Skin epidermis (tissue), 12 donors: ENCODE measurements around the gene RUNX1.

ENCODE experiments used
- H3K27ac ChIP-seq, 21 experiments: fragments of 200-600 bp; sonication (generic) in 11 of 21; one replicate each; pipeline ENCODE4 v1.5.0; 2020; ENCODE audit warnings: mild to moderate bottlenecking in 3 of 21, inconsistent platforms in 2 of 21, moderate library complexity in 2 of 21
- H3K4me3 ChIP-seq, 7 experiments: fragments of 200-600 bp; sonication (generic) in 2 of 7; one replicate each; pipeline ENCODE4 v1.5.0; 2020; ENCODE audit warnings: inconsistent platforms in 2 of 7, mild to moderate bottlenecking in 2 of 7, moderate library complexity in 1 of 7

Gene RUNX1

DNA sequence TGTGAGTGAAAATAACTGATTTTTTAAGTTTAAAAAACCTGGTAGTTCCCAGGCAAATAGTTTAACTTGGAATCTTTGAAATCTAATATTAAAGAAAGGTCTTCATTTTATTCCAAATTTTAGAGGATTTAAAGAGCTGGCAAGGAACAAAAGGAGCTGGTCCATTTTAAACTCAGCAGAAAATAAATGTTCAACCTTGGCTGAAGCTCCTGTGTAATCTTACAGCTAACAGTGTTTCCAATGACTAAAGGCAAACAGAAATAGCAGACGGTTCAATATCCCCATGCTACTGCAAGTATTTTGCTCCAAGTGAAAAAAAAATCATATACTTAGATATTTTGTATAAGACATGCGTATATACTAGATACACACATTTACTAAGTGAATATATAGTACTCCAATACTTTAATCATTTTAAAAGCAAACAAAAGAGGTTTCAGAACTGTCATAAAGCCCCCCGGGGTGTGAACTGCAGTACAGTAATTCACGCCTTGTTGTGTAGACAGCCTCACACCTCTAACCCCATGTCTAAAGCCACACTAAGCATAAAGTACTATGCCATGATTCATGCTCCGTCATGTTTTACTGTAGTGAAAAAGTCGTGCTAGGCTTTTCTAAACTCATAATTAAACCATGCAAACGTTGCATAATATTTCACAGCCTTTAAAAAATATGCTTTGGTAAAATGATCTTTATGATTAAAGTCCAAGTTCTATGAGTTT, 248.1 kb downstream of the RUNX1 start:
- Histone ChIP-seq H3K27ac (peak overlapping the region in 8 of 21 experiments; percentile 1 to 73 (median 34)), H3K4me3 (no peak overlapping the region)

DNA sequence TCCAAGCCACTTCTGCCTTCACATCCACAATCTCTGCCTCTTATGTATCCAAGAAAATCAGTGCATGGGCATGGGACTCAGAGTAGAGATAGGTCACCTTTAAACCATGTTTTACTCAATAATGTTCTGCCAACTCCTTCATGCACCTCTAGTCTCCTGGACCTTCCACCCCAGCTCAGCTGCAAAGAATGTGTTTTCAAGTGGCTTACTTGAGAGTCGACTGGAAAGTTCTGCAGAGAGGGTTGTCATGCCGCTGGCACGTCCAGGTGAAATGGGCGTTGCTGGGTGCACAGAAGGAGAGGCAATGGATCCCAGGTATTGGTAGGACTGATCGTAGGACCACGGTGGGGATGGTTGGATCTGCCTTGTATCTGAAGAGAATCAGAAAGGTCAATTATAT, 250.0 kb downstream of the RUNX1 start:
- H3K27ac ChIP-seq, result peak overlapping the region in 1 of 21 experiments; percentile 35
- no peak overlapping the region for H3K4me3 ChIP-seq

DNA sequence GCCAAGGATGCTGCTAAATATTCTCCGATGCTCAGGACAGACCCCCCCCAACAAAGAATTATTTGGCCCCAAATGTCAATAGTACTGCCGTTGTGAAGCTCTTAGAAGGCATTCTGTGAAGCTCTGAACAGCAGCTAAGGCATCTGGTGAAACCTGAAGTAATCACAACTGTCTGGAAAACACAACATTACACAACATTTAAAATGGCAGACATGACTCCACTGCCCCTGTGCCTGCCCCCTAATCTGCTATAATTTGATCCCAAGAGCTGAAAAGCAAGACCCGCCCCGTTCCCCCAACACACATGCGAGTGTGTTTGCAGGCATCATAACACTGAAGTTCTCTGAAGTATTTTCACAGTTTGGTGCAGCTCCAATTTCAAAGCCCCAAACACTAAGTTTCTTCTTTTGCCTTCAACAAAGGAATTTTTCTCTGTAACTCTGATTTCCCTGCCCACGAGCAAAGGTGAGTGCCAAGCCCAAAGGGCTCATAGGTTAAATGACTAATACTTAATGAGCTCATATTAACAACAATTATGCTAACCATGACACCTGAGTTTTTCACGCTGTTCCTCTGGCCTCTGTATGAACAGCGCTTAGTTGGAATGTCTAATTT, 251.1 kb downstream of the RUNX1 start:
- no peak overlapping the region for H3K4me3 ChIP-seq
- peak overlapping the region in 6 of 21 experiments; percentile 2 to 83 (median 58) for H3K27ac ChIP-seq

DNA sequence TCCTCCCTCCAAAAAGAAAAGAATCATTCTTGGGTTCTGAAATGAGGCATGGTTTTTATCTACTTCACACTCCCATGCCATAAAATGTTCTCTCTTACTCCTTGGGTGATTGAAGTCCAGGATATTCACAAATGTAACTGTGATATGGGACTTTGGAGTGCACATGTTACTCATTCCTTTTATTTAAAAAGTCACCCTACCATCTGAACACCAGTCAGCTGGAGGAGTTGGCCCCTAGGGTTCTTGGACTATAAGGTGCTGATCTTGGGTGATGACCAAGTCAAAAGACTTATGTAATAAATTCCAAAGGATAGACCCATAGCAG, 251.9 kb downstream of the RUNX1 start:
- H3K4me3 ChIP-seq, result no peak overlapping the region
- peak overlapping the region in 11 of 21 experiments; percentile 2 to 83 (median 65) for H3K27ac ChIP-seq

DNA sequence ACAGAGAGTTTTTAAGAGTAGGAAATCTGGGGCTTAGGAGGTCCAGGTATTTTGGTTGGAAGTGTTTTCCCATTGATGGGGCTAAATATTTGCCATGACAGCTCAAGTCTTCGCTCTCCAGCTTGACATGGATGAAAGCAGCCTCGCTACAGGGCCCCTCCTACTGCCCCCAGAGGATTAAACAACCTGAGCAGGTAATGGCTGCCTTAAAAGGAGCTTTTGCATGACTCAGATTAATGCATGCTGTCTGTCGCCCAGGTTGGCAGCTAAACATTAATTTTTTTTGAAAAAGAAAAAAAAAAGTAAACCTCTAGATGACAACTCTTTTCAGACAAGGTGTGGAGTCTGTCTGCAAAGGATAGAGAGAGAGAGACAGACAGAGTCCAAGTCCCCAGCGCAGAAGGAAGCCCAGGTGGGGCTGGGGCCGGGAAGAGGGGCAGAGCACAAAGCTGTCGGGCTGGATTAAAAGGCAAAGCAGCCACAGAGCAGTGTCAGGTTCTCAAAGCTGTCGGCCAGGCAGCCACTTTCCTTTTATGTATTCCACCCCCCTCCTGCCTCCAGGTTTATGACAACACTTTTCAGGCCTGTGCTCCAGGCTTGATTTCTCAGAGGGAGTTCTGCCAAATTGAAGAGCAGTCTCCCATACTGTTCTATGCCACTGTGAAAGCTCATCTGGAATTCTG, 252.4 kb downstream of the RUNX1 start:
- Histone ChIP-seq H3K27ac (peak overlapping the region in 15 of 21 experiments; percentile 10 to 83 (median 52)), H3K4me3 (no peak overlapping the region)

DNA sequence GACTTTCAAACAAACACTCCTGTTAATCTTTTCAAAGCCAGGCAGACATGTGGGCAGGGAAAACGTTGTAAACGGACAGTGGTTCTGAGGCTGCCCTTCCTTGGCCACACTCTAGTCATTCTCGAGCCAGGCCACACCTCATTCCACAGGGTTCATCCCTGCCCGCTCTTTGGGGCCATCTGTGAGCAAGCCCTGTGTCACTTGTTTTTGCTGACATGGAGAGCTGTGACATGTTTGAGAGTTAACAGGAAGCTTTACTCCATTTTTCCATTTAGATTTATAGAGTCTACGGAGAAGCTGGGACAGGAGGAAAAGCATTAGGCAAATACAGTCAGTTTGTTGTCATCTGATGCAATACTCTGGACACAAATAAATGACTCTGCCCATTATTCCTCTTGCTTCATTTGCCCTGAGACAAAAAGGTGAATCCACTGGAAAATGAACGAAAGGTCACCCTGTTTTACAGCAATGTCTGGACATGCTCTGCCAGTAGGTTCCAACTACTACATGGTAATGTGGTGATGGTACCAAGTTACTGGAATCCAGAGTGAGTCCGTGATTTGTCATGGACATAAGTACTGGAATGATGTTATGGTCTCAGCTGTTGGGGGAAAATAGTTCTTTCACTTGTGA, 253.4 kb downstream of the RUNX1 start:
- Histone ChIP-seq H3K27ac (peak overlapping the region in 14 of 21 experiments; percentile 10 to 83 (median 50)), H3K4me3 (no peak overlapping the region)

DNA sequence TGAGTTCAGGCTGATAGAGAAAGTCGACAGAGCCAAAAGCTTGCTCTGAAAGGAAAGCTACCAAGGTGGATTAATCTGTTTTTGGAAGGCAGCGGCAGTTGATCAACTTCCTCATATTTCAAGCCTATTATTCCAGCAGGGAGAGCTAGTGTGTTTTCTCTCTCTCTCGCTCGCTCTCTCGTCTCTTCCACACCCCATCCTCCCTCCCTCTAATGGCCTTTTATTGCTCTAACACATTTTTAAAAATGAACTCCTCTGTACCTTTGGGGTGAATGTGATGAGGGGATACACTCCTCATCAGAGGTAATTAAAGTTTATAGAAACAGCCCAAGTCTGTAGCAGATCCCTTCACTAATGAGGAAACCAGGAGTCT, 253.9 kb downstream of the RUNX1 start:
- Histone ChIP-seq H3K4me3 (no peak overlapping the region), H3K27ac (peak overlapping the region in 13 of 21 experiments; percentile 10 to 83 (median 52))

DNA sequence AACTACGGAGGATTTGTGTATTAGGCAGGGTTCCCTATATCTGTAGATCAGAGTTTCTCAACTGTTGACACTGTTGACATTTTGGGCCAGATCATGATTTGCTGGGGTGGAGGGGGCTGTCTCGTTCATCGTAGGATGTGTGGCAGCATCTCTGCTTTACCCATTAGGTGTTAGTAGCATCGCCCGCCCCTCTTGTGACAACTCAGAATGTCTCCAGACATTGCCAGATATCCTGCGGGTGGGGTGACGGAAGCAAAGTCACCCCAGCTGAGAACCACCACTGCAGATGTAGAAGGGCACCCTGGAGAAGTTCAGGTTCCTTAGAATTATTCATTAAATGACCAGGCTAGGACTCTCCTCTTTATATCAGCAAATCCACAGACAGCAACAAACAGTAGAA, 254.4 kb downstream of the RUNX1 start:
- Histone ChIP-seq H3K4me3 (no peak overlapping the region), H3K27ac (peak overlapping the region in 12 of 21 experiments; percentile 10 to 83 (median 58))

DNA sequence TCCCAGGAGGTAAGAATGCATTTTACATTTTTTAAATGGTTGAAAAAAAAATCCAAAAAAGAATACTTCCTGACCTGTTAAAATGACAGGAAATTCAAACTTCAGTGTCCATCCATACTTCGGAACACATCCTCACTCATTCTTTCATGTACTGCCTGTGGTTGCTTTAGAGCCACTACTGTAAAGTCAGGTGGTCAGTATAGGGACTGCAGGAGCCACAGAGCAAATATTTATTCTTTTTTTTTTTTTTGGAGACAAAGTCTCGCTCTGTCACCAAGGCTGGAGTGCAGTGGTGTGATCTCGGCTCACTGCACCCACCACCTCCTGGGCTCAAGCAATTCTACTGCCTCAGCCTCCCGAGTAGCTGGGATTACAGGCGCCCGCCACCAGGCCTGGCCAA, 255.6 kb downstream of the RUNX1 start:
- Histone ChIP-seq H3K4me3 (no peak overlapping the region), H3K27ac (peak overlapping the region in 1 of 21 experiments; percentile 6)

DNA sequence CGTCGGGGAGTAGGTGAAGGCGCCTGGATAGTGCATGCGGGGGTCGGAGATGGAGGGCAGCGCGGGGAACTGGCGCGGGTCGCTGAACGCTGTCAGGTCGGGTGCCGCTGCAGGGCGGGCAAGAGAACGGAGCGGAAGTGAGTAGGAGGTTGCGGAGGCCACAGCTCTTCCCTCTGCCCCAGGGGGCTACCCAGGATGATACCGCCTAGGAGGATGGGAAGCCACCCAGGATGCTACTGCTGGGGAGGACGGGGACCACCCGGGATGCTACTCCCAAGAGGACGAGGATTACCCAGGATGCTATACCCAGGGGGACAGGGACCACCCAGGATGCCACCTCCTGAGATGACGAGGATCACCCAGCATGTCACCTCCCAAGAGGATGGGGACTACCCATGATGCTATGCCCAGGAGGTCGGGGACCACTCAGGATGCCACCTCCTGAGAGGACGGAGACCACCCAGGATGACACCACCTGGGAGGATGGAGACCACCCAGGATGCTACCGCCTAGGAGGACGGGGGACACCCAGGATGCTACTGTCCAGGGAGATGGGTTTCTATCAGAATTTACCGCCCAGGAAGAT, 256.5 kb downstream of the RUNX1 start:
- Histone ChIP-seq H3K4me3 (no peak overlapping the region), H3K27ac (peak overlapping the region in 1 of 21 experiments; percentile 20)

DNA sequence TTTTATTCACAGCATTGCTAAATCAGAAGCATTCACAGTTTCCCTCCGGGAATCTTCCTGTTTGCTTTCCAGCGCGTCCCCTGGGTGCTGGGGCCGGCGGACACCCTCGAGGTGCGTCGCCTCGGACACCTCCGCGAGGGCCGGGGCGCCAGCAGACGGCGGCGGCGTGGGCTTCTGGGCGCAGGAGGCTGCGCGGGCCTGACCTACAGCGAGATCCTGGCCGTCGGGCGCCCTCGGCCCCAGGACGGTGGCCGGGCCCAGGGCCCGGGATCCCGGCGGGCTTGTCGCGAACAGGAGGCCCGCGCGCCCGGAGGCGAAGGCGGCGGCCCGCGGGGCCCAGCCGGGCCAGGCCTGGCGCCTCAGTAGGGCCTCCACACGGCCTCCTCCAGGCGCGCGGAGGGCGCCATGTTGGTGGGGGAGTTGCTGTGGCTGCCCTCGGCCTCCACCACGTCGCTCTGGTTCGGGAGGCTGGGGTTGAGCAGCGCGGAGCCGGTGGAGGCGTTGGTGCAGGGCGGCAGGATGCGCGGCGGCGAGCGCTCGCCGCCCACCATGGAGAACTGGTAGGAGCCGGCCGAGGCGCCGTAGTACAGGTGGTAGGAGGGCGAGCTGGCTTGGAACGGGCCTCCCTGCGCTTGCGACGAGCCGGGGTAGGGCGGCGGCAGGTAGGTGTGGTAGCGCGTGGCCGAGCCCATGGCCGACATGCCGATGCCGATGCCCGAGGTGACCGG, 257.2 kb downstream of the RUNX1 start:
- Histone ChIP-seq H3K27ac (no peak overlapping the region), H3K4me3 (no peak overlapping the region)

DNA sequence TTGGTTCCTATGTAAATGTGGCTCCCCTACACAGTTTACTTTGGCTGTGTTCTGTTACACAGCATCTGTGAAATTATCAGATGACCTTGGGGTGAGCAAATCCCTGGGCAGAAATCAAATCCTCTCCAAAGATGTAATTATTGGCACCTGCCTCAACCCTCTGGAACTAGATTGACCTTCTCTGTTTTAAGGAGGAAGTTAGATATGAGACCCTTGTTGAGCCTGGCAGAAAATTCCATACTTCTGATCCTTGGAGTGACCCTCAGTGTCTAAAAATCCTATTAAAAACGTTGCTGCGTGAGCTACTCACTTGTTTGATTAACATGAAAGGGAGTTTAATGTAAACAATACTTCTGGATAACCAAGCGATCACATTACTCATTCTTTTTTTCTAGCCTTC, 258.3 kb downstream of the RUNX1 start:
- Histone ChIP-seq H3K27ac (no peak overlapping the region), H3K4me3 (no peak overlapping the region)

DNA sequence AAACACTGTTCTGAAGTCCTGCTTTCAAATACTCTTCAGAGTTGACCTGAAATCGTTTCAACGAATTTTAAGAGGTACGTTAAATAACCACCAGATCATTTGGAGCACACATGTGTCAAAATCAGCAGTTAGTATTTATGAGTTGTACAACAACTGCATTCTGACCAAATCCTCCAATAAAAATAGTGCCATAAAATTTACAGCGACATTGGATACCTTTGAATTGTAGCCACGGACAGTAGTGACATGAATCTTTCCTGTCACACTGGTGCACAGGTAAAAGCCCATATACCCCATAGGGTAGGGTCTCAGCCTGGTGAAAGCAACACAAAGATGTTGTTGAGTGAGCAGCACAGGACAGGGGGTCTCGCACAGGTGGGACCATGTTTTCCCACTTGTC, 258.8 kb downstream of the RUNX1 start:
- Histone ChIP-seq H3K4me3 (no peak overlapping the region), H3K27ac (no peak overlapping the region)

DNA sequence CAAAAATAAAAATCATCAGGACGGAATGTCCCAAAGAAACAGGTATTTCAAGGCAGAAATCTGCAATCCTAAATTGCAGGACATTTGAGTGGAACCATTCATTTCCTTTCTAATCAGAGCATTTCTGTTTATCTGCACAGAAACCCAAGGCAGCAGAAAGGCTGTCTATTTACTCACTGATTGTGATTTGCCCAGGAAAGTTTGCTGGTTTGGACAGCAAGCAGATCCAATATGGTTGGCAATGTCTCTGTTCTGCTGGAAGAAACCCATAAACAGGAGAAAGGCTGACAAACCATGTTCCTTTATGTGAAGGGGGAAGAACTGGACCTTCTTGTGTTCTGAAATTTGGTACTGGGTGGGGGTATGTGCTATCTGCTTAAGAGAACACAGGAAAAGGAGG, 260.2 kb downstream of the RUNX1 start:
- no peak overlapping the region for H3K27ac ChIP-seq
- no peak overlapping the region for H3K4me3 ChIP-seq

DNA sequence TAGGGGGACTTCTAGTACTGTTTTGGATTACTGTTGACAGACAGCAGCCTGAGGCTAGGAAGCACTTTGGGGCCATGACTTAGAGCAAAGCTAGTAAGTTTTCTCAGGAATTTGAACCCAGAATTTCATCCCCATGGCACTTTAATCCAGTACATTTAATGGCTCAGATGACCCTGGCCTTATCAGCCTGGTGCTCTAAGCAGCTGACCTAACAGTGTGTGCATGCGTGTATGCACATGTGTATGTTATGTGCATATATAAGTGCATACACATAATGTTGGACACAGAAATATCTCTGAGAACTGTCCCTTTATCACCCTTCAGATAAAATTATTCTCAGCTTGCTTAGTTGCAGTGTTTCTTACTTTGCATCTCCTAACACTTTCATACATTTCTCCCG, 265.3 kb downstream of the RUNX1 start:
- Histone ChIP-seq H3K27ac (no peak overlapping the region), H3K4me3 (no peak overlapping the region)

DNA sequence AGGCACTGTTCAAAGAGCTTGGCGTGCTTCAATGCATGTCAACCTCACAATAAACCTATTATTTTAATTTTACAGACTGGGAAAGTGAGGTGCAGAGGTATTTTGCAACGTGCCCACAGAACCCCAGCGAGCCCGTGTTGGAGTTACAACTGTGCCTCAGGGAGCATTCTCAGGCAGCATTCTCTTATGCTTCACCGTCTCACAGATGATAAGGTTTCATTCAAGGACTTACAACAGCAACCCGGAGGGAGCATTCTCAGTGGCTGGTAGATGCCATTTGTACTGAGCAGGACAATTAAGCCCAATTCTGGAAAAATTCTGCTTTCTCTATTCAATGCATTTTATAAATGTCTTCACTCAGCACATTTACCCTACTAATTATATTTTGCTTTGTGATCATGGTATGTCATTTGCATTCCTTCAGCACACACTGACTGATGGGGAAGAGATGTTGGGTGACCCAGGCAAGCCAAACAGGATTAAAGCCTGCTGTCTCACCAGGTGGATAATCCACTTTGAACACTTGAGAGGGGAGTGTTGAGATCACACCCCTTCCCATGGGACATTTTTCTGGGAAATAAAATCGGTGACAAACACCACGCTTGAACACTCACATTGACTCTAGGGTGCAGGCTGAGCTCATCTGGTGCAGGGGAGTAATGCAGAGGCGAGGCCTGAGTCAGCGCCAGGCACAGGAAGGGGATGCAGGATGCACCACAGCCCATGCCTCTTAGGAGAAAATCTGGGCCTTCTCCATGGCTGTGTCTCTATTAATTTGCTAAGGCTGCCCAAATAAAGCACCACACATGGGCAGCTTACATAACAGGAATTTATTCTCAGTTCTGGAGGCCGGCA, 266.4 kb downstream of the RUNX1 start:
- H3K27ac ChIP-seq, result no peak overlapping the region
- no peak overlapping the region for H3K4me3 ChIP-seq

DNA sequence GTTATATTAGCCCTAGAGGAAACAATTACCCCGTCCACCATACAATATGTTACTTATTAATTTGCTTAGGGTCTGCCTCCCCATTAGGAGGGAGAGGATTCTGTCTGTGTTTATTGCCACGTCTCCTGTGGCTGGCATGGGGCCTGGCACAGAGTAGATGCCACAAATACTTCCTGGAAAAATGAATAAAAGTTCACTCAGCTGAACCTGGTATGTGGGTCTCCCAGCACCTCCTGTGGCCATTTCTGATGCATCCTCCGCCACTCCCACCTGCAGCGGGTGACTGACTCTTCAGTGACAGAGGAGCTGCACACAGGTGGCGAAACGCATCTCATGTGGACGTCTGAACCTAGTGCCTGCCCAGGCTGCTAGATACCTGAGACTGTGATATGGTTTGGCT, 267.6 kb downstream of the RUNX1 start:
- no peak overlapping the region for H3K27ac ChIP-seq
- no peak overlapping the region for H3K4me3 ChIP-seq

DNA sequence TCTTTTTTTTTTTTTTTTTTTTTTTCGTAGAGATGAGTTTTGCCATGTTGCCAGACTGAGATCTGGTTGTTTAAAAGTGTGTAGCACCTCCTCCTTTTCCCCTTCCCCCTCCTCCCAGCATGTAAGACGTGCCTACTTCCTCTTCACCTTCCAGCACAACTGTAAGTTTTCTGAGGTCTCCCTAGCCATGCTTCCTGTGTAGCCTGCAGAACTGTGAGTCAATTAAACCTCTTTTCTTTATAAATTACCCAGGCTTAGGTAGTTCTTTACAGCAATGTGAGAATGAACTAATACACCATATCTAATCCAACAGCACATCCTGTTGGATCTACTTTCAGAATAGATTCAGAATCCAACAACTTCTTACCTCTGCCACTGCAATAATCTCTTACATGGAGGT, 269.2 kb downstream of the RUNX1 start:
- no peak overlapping the region for H3K27ac ChIP-seq
- H3K4me3 ChIP-seq, result no peak overlapping the region

DNA sequence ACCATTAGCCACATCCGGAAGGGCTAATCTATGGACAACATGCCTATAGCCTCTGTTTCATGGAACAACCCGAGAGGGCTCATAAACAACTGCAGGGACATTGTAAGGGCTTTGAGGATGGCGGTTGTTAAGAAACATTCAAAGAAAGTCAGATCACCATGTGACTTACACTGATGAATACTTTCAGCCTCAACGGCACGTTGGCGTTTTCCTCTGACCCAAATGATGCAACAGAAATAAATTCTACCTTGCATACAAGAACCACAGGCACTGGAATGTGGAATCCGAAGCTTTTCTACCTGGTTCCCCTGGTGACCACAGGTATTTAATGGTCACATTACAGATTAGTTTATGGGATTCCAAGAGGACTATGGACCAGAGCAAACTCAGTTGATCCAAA, 273.3 kb downstream of the RUNX1 start:
- no peak overlapping the region for H3K27ac ChIP-seq

More for the DNA sequence above, 273.3 kb downstream of the RUNX1 start:
- no peak overlapping the region for H3K4me3 ChIP-seq
